HG02610 (cell line): ENCODE measurements around the gene KRTAP19-2.
"Not testable (repeated sequence)": the region's sequence is repeated elsewhere in the genome, so short reads cannot be mapped to it uniquely, and the experiment has no call there.

Experiments
- ATAC-seq: cut with Tn5 transposase; IDR thresholded peaks from one replicate; pipeline ENCODE4 v1.9.1; 2021; ENCODE audit warnings: mild to moderate bottlenecking, moderate library complexity; ENCODE audit not compliant: unreplicated experiment

The KRTAP19-2 gene, protein sequence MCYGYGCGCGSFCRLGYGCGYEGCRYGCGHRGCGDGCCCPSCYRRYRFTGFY

DNA sequence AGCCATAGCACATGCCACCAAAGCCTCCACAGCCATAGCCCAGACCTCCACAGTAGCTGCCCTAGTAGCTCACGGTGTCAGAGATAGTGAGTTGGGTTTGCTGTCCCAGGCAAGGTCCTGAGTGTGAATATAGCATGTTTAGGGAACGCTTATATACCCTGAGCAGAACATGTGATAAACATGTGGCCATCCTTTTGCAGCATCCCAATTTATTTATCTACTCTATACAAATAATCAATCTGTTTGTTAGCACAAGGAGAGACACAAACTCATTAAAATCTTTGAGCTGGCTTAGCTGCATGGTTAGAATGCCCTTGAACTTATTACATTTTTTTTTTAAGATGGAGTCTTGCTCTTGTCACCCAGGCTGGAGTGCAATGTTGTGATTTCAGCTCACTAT is at the start of gene KRTAP19-2:
Gene KRTAP19-2, minus strand, starts transcription at position 101 of the 400 bp plus-strand sequence. Its CDS starts 88 bp downstream, at position 13.
- ATAC-seq = no peak

DNA sequence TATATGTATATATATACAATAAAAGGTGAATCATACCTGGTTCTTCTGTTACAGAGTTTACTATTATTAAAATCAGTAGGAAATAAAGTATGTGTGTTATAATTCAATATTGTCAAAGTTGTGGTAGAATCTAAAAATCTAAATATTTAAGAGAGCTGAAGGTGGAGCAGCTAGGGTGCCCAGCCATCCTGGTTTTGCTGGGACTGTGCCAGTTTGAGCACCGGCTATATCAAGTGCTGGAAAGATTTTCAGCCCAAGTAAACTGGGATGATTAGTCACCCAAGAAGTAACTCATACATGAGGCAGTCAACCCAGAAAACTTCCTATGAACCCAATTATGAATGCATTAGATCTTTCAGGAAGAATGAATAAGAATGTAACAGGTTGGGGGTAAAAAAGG is 31.6 kb upstream of the KRTAP19-2 start:
- no peak for ATAC-seq

DNA sequence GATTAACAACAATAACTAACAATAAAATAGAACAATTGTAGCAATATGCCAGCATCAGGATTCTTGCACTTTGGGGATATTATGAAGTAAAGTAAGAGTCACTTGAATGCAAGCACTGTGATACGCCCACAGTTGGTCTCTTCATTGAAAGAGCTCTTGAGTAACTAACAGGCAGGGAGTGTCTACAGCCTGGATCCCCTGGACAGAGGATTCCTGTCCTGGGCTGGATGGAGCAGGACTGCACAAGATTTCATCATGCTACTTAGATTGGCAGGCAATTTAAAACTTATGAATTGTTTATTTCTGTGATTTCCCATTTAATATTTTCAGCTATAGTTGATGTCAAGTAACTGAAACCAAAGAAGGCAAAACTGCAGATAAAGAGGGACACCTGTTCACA is 28.4 kb upstream of the KRTAP19-2 start:
- ATAC-seq = no peak

DNA sequence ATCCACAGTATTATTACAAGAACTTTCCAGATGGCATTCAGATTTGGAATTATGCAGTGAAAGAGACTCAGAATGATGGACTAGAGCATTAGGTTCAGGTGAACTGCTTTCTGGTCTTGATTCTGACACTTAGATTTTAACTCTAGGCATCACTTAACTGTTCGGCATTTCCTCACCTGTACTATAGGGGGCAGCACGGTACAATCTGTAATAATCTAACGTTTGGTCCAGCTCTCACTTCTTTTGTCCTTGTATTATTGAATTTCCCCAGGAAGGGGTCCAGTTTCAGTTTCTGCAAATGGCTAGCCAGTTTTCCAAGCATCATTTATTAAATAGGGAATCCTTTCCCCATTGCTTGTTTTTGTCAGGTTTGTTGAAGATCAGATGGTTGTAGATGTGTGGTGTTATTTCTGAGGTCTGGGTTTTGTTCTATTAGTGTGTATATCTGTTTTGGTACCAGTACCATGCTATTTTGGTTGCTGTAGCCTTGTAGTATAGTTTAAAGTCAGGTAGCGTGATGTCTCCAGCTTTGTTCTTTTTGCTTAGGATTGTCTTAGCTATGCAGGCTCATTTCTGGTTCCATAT is 18.5 kb upstream of the KRTAP19-2 start:
- not testable (repeated sequence) for ATAC-seq

DNA sequence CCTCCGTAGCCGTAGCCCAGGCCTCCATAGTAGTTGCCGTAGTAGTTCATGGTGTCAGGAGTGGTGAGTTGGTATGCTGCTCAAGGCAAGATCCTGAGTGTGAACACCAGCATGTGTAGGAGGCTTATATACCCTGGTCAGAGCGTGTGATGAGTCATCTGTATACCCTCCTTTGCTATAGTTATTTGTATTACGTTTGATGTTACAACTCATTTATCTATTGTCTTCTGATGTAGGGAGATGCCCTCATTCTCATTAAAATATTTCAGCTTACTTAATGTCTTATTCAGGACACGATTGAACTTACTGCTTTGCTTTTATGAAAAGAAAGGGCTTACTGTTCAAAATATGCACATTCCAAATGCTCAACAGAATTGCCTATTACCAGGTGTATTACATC is 14.8 kb upstream of the KRTAP19-2 start, which contains the start of gene KRTAP19-5:
Gene KRTAP19-5, minus strand, starts transcription at position 101 of the 400 bp plus-strand sequence. Its CDS starts 51 bp downstream, at position 50.
- no peak for ATAC-seq

DNA sequence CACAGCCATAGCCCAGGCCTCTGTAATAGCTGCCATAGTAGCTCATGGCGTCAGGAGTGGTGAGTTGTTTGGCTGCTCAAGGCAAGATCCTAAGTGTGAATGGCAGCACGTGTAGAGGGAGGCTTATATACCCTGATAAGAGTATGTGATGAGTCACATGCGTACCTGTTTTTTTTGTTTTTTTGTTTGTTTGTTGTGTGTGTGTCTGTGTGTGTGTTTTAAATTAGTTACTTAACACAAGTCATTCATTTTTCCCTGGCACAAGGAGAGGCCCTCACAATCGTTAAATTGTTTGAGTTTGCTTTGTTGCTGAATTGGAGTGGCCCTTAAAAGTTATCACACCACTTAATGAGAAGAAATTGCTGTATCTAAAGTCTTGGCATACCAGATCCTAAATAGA is 9.8 kb upstream of the KRTAP19-2 start, which contains the start of gene KRTAP19-4:
Gene KRTAP19-4, minus strand, starts transcription at position 101 of the 400 bp plus-strand sequence. Its CDS starts 55 bp downstream, at position 46.
- no peak for ATAC-seq

DNA sequence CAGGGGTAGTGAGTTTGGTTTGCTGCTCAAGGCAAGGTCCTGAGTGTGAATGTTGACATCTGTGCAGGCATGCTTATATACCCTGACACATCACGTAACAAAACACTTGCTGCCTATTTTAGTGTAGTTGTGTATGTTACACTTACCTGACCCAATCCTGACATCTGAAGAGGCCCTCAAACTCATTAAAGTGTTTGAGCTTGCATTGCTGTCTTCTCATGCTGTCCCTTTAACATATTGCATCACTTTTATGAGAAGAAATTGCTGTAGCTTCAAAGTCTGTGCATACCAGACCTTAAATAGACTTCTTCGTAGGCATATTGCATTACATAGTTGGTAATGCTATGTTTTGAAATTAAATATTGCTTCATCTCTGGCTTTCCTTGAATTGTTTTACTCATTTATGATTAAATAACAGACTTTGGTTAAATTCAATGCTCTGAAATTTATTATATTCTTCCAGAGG is 4.8 kb upstream of the KRTAP19-2 start, which contains the start of gene KRTAP19-3:
Gene KRTAP19-3, minus strand, starts transcription at position 51 of the 466 bp plus-strand sequence. CDS start 56 bp downstream, outside the sequence.
- no peak for ATAC-seq

DNA sequence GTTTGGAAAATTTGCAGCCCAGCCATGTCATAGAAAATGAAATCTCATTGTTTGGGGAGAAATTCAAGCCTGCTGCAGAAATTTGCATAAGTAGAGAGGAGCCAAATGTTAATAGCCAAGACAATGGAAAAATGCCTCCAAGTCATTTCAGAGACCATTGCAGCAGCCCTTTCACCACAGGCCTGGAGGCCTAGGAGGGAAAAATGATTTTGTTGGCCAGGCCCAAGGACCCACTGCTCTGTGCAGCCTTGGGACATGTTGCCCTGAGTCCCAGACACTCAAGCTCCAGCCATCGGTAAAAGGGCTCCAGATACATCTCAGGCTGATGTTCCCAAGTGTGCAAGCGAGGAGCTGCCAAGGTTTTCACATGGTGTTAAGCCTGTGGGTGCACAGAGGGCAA is 1.1 kb downstream of the KRTAP19-2 start:
- no peak for ATAC-seq

DNA sequence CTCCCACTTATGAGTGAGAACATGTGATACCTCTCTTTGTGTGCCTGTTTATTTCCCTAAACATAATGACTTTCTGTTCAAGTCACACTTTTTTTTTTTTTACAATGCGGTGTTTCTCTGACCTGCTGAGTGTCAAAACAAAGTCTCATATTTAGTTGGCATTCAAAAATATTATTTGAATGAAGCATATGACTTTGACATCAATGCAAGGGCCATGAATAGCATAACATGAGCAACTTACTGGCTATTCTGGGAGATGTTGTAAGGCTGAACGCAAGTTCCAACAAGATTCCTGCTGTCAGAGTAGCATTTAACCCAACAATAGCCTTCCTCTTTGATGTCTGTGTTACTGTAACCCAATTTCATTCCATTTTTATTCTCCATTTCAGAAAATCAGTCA is 5.1 kb downstream of the KRTAP19-2 start:
- no peak for ATAC-seq

DNA sequence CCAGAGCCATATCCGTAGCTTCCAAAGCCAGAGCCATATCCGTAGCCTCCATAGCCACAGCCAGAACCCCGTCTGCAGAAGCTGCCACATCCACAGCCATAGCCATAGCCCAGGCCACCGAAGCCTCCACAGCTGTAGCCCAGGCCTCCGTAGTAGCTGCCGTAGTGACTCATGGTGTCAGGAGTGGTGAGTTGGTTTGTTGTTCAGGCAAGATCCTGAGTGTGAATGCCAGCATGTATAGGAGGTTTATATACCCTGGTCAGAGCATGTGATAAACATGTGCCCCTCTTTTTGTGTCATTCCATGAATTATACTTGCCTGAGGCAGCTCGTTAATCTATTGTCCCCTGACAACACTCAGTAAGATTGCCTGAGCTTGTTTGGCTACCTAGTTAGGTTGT is 7.1 kb downstream of the KRTAP19-2 start, which contains the start of gene KRTAP19-1:
Gene KRTAP19-1, minus strand, starts transcription at position 223 of the 400 bp plus-strand sequence. Its CDS starts 50 bp downstream, at position 173.
- no peak for ATAC-seq

DNA sequence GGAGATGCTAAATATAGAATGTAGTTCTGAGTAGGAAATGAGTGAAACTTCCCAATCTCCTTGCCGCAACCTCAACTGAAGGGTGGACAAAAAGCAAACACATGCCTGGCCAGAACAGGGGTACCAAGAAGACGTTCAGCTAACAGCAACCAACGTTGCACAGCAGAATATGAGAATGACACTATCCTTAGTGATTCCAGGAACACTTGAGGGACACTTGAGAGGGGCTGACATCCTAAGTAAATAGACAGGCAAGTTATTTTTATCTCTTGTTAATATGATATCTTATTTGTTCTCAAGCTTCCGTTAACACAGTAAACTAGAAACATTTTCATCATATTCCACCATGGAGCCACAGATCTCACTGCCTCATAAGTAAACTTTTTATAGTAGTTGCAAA is 8.0 kb downstream of the KRTAP19-2 start:
- ATAC-seq = no peak

DNA sequence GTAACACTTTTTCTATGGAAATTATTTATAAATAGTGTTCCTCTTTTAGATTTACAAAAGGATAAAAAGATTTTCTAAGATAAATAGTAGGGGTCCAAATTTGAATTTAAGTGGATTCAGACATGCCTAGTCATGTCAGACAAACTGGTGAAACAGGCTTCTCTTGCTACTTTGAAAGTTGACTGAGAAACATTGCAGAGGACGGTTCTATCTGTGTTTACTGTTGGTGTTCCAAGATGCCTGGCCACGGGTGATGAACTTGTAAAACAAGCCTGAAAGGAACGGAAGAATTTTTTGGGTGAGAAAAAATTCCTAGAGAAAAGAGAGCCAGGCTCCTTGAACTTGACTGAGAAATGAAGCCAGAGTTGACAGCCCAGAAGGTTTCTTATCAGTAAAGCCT is 9.2 kb downstream of the KRTAP19-2 start:
- no peak for ATAC-seq

DNA sequence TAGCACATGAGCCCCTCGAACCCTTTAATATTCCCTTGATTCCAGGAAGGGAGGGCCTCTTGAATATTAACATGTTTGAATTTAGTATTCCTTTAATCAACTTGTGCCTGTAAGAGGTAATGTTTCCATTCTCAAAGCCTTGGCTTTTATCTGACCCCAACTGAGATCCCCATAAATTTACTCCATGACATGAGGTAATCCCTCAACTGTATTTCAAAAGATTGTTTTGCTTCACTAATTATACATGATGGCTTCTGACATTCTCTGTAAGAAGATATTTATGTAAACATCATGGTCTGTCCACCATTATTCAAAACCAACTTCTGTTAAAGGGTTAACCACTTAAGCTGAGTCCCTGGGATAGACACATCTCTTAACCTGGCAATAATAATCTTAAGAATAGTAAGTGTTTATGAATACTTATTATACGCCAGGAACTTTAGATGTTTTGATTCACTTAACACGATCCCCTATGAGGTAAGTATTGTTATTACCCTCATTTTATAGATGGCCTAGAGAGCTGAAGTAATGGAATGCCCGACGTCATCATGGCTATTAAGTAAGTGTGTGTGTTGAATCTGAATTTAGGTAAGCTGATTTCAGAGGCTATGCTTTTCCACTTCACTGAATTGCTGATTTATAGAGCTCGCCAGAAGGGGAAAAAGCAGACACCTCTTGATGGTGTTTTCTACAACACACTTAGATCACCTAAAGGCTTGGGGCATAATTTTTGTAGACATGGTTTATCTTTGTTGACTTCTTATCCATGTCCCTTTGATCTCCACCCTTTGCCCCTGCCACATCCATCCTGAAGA is 18.1 kb downstream of the KRTAP19-2 start:
- ATAC-seq = no peak

DNA sequence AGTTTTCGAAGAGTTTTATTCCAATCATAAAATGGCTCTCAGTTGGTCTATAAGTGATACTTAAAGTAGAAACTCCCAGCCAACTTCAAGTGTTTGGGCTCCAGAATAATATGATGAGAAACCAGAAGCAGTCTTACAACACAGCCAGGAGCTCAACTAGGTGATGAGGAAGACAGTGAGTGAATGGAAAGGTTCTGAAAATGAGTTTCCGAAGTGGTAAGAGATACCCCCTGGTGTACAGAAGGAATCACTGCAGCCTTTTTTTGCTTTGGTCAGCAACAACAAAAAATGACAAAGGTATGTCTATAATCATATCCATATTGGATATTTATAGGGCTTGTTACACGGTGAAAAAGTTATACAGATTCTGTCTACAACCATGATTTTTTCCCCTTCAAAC is 23.5 kb downstream of the KRTAP19-2 start:
- no peak for ATAC-seq

DNA sequence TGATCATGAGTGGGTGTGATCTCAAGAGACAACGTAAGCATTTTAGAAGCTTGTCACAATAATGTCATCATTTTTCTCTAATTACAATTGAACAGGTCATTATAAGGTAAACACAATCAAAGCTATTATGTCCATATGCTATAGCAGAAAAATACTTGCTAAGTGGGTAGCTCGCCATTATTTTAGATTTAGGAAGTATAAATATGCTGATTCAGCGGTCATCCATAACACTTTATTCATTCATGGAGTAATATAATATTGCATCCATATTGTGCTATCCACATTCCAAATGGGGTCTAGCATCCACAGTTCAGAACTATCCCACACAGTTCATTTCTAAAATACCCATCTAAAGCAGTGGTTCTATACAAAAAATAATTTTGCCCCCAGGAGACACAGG is 38.7 kb downstream of the KRTAP19-2 start:
- ATAC-seq = no peak

DNA sequence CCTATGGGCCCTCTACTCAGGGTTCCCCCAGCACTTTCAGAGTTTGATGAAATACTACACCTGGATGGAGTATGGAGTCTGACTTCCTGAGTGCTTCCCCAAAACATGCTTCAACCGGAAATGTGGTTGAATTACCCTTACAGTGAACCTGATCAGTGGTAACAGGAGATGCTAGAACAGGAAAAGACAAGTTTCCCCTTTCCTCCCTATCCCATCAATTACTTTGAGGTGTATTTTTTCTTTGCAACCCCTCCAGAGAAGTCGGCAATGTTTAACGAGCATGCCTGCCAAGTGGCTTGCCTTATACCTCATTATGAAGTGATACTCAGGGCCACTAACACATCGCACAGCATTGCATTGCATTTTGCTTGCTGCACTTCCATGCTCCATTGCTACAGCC is 40.2 kb downstream of the KRTAP19-2 start:
- ATAC-seq = no peak

DNA sequence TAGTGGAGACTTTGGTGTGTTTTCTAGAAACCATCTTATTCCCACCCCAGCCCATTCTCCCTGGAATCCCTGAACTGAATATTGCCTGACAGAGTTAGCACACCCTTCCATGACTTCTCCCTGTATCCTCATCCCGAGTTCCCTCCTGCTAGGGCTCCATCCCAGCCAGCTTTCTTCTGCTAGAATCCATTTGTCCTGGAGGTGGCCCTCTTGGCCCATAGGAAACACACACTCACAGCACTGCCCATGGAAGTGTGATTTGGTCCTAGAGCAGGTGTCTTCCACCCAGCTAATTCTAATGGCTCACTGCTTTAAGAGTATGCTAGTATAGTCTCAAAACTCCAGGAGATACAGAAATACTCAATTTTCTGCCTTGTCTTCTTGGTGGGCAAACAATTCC is 43.0 kb downstream of the KRTAP19-2 start:
- ATAC-seq = no peak

DNA sequence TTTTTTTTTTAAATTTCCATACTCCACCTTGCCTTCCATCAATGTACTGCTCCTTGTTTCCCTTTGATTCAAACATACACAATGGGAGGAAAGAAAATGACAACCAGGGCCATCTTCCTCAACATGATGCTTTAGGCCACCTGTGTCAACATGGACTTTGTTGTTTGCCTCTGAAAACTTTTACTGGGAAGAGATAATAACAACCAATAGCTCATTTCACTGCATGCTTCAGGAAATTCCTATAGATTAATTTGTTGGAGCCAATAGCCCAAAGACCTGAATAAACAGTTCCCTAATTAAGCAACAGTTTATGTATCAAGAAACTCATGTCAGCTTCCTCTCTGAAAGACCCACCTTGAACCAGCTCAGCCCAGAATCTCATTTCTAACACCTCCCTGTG is 44.0 kb downstream of the KRTAP19-2 start:
- ATAC-seq = no peak

DNA sequence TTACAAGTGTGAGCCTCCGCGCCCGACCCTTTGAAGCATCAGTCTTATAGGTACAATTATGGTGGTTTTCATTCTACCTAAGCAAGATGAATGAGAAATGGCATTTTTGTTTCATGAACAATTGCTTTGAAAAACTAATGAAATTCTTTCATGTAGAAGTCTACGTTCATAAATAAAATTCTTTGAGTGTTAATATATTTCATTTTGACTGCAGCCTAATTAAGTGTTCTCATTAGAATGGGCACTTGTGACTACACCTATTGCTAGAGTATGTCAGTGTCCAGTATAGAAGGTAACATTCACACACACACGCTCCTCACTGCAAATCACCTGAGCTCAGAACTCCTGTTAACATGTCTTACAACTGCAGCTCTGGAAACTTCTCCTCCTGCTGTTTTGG is 47.3 kb downstream of the KRTAP19-2 start, which contains the start of gene KRTAP15-1:
Gene KRTAP15-1, plus strand, starts transcription at position 301 of the 400 bp plus-strand sequence. Its CDS starts 53 bp downstream, at position 354.
- no peak for ATAC-seq
